Activated CD4-positive, alpha-beta T cell treated with anti-CD3 and anti-CD28 coated beads for 4 hours (primary cell): ENCODE measurements around the gene ERI3.
"Not testable (repeated sequence)": the region's sequence is repeated elsewhere in the genome, so short reads cannot be mapped to it uniquely, and the experiment has no call there.

Experiments
- DNase-seq, 2 donors: peaks; one replicate each; pipeline ENCODE4 v3.0.0-alpha.2; 2020

ERI3 gene

GRCh38 chr1:44229435-44230167 is 125.5 kb downstream of the ERI3 start:
- DNase-seq, result no peak

- no peak for DNase-seq
Measured at GRCh38 chr1:44228218-44228617, 126.8 kb downstream of the ERI3 start.

DNA sequence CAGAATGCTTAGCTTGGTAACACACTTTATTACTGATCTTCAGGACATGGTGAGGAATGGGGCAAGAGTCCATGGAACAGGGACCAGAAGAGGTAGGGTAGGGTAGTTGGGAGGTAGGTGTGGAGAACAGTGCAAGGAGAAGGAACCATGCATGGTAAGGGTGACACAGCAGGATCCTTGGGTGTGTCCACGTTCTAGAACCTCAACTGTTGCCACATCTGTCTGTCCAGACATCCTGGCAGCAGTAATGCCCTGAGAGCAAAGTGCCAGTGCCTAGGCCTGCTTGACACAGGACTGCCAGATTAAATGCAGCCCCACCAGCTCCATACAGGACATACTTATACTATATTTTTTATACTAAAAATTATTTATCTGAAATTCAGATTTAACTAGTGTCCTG is 127.8 kb downstream of the ERI3 start:
- no peak for DNase-seq

DNA sequence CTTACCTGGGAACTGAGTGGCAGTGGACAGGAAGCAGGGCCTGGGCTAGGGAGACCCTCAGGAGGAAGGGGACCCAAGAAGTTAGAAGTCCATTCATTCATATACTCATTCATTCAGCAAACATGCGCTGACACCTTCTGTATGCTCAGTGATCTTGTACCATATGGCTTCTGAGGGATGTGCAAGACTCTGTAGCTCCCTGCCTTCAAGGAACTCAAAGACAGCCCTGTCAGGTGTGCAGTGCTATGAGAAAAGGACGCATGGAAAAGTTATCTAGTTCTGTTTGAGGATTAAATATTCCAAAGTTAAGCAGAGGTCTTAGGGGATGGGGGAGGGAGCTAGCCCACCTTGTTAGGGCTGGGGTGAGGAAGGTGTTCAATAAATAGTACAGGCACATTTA is 129.3 kb downstream of the ERI3 start:
- DNase-seq, result no peak

DNA sequence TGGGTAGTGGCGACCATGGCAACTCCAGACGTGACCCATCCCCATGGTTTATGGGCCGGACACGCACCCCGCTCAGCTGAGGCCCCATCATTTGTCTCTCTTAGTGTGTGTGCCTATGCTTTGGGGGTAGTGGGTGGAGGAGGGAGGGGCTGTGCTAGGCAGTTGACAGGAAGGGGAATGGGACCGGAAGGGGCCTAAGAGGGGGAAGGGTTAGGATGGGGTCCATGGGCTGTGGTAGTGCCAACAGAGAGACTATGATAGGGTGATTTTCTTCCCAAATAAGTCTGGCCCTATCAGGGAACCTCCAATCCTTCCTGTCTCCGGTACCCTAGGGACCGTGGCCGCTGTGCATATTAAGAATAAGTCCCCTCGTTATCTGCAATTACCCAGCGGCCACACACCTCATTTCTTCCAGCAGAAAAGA is 131.9 kb downstream of the ERI3 start:
- no peak for DNase-seq

GRCh38 chr1:44222397-44223186 is 132.5 kb downstream of the ERI3 start:
- no peak for DNase-seq

DNA sequence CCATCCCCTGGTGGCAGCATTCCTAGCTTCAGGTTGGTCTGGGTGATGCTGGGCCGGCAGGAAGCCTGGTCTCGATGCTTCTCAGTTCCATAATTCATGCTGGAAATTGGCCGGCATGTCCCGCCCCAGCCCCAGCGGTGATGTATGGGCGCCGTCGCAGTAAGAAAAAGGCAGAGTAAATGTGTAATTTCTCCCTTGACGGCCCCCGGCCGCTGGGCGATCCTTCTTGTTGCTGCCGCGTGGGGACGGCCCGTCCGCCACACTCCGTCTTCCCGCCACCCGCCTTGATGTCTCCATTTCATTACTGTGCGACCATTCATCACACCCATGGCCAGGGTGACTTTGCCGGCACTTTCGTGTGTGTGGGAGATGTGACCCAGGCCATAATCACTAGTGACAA is 133.3 kb downstream of the ERI3 start:
- no peak for DNase-seq

DNA sequence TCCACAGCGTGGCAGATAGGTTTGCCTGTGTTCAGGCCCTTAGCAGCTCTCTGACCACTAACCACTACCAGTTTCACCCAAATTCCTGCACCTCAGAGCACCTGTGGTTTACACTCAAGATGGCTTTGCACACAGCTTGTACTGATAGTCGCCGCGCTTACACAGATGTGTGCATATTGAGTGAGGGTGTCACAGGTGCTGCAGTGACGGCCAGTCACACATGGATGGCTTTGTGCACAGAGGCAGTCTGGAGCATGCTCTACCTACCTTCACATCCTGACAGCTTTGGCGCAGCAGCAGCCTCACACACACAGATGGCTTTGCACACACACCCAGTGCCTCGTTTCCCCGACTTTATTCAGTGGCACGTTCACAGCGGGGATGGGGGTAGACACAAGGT is 134.3 kb downstream of the ERI3 start:
- DNase-seq, result no peak

- no peak for DNase-seq
Measured at GRCh38 chr1:44220001-44220751, 134.9 kb downstream of the ERI3 start.

DNA sequence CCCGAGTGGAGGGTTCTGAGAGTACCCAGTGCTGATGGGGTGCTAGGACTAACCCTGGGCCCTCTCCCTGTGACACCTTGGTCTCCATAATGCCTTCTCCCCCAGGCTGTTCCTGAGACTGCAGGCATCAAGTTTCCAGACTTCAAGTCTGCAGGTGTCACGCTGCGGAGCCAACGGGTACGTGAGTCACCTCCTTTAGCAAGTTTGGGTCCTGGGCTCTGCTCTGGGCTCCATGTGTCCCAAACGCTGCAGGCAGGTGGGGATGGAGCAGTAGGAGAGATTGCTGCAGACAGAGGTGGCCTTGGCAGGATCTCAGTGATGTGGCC is 135.8 kb downstream of the ERI3 start:
- DNase-seq, result no peak

GRCh38 chr1:44218503-44219300 is 136.4 kb downstream of the ERI3 start:
- no peak for DNase-seq

DNA sequence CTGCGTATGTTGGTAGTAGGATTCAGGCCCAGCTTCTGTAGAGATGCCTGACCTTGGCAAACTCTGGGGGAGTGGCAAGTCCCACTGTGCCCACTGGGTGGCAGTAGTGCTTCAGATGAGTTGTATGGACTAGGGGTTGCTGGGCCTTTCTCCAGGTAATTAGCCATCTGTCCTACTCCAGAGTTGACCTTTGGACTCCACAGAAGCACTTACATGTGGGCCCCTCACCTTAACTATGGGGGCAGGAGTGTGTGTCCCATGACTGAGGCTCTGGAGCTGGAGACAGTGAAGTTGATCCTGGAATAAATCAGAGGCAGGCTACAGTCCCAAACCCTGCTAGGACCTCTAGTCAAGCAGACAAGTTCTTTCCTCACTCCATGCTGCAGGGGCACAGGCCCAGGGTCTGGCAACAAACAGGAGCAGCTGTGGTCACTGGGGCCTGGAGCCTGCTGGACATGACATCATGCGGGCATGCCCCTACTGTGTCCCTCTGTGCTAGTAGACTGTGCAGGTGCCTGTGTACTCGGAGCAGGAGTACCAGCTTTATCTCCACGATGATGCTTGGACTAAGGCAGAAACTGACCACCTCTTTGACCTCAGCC is 137.1 kb downstream of the ERI3 start:
- peak; percentile 53 to 77 for DNase-seq

GRCh38 chr1:44213222-44214112 is 141.6 kb downstream of the ERI3 start, which contains the start of gene DMAP1:
Gene DMAP1, plus strand, starts transcription at chr1:44213471. Its CDS starts 283 bp downstream, at chr1:44213754.
- DNase-seq, result peak; percentile 82 to 85

DNA sequence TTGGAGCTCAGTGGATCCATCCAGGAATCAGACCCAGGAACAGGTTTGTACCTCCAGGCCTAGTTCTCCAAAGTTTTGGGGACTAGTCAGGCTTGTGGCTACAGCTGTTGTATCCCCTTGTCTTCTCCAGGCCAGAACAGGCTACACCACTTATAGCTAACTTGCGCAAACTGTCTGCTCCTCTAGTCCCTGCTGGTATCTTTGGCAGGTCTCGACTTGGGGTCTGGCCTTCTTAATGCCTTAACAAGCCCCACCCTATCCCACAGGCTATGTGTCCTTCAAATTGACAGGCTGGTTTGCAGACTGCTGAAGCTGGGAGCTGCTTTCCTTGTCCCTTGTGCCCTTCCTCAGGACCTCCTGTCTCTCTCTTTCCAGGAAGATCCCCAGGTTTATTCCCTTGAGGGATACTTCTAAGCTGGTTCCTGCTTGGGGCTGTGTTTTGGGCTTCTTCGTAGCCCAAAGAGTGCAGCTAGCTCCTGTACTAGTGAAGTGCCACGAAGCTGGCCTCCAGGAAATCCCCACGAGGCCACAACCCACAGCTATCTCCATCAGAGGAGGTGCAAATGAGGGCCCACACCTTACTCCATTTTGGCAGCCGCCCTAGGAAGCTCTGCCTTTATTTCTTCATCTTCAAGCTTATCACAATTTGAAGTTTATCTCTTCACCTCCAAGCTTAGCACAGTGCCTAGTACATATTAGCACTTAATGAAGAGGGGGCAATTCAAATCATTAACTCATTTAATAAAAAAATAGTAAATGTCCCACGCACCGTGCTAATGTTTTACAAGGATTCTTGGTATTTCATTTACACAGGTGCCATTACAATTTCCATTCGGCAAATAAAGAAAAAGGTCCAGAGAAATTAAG is 142.5 kb downstream of the ERI3 start:
- peak in 1 of 2 donors; percentile 20 for DNase-seq

GRCh38 chr1:44210595-44210994 is 144.5 kb downstream of the ERI3 start:
- no peak for DNase-seq

- no peak for DNase-seq
Measured at GRCh38 chr1:44208226-44208625, 146.8 kb downstream of the ERI3 start.

- DNase-seq, result not testable (repeated sequence)
Measured at GRCh38 chr1:44206545-44206944, 148.5 kb downstream of the ERI3 start.

- DNase-seq, result no peak
Measured at GRCh38 chr1:44200336-44200735, 154.7 kb downstream of the ERI3 start.

GRCh38 chr1:44174630-44175029 is 180.4 kb downstream of the ERI3 start:
- DNase-seq, result no peak
